Thyroid gland (tissue), 4 donors: ENCODE results near the gene SOWAHA. TPM values are rescaled to one million over a fixed set of nuclear protein-coding genes. Genes with fewer than 3 reads are reported as not detected.
"Not testable (repeated sequence)": the region's sequence is repeated elsewhere in the genome, so short reads cannot be mapped to it uniquely, and the experiment has no call there.

Source experiments
- DNase-seq, 2 donors: peaks; one replicate each; pipeline ENCODE4 v3.0.0-alpha.2; 2019
- H3K27ac ChIP-seq, 3 donors: fragments of 200-600 bp; sonication (generic); 1 replicate in 2 of 3; 2 replicates in 1 of 3; pipeline ENCODE4 v1.5.1; 2016 to 2019; ENCODE audit warnings: mild to moderate bottlenecking in 1 of 3, moderate library complexity in 1 of 3
- H3K27me3 ChIP-seq: fragments of 200-600 bp; sonication (generic); one replicate; pipeline ENCODE4 v1.5.1; 2019
- H3K36me3 ChIP-seq, 2 donors: fragments of 200-600 bp; sonication (generic); one replicate each; pipeline ENCODE4 v1.5.1; 2016 to 2019
- H3K4me1 ChIP-seq, 2 donors: fragments of 200-600 bp; sonication (generic); one replicate each; pipeline ENCODE4 v1.5.1; 2017 to 2019
- H3K4me3 ChIP-seq, 3 donors: fragments of 200-600 bp; sonication (generic); replicated peaks in 1 of 3; 1 replicate in 2 of 3; 2 replicates in 1 of 3; pipeline ENCODE4 v1.5.1; 2016; ENCODE audit warnings: mild to moderate bottlenecking in 1 of 3
- H3K9me3 ChIP-seq: fragments of 200-600 bp; sonication (generic); one replicate; pipeline ENCODE4 v1.5.1; 2017
- CTCF ChIP-seq, 6 experiments: fragments of 200-600 bp in 3 of 6; fragments of 450-650 bp in 3 of 6; sonication (generic) in 3 of 6; IDR thresholded peaks; one replicate each; pipeline ENCODE4 v1.5.1; 2016 to 2019; ENCODE audit warnings: antibody characterized with exemption in 6 of 6, mild to moderate bottlenecking in 2 of 6, inconsistent platforms in 1 of 6, moderate library complexity in 1 of 6
- POLR2A ChIP-seq, 2 donors: fragments of 450-650 bp; IDR thresholded peaks; one replicate each; pipeline ENCODE4 v1.6.1; 2017; ENCODE audit warnings: antibody characterized with exemption in 2 of 2, mild to moderate bottlenecking in 2 of 2, moderate library complexity in 1 of 2
- WGBS, 2 donors: methylation state at CpG; one replicate each; pipeline ENCODE4 v1.1.5; 2017; 5-methylcytosine and 5-hydroxymethylcytosine counted together
- intact Hi-C: fragments of 100-400 bp; cut with DNase I; formaldehyde crosslinking; loops from one replicate; pipeline ENCODE4 v1.15.1; 2023
- total RNA-seq, 4 donors: library from RNA; depleted of rRNA; stranded (reverse); fragments of >200 nt; gene quantifications; one replicate each; pipeline ENCODE4 v1.2.3, GENCODE V29; 2016

Gene SOWAHA
- total RNA-seq, 4 donors from 2014 or later: 3.7 to 9.3 (median 4.6) TPM

- no peak for TF ChIP-seq POLR2A (IDR thresholded peaks at IDR 0.05)
- TF ChIP-seq CTCF (IDR thresholded peaks at IDR 0.05): no peak
- H3K9me3 ChIP-seq: no peaks in the 10 kb centered on the region
- intact Hi-C loops: no loop called here
- H3K27ac ChIP-seq: no peak overlapping the region
- H3K4me3 ChIP-seq: no peak overlapping the region
- DNase-seq: no peak
- H3K27me3 ChIP-seq: no peaks in the 10 kb centered on the region
- 66 to 73% methylated on average over 1 of the region's 1 CpG for WGBS, 2 donors
- H3K36me3 ChIP-seq: no peaks in the 10 kb centered on the region
- no peaks in the 10 kb centered on the region for H3K4me1 ChIP-seq
Observed at GRCh38 chr5:132849347-132849746, 36.2 kb downstream of the SOWAHA start.

- intact Hi-C loops: no loop called here
- Histone ChIP-seq H3K27me3 (no peaks in the 10 kb centered on the region), H3K36me3 (no peaks in the 10 kb centered on the region), H3K4me1 (no peaks in the 10 kb centered on the region), H3K9me3 (no peaks in the 10 kb centered on the region), H3K4me3 (no peak overlapping the region), H3K27ac (no peak overlapping the region)
- WGBS, 2 donors: 80 to 85% methylated on average over 2 of the region's 2 CpGs
- TF ChIP-seq CTCF (IDR thresholded peaks at IDR 0.05): no peak
- DNase-seq: no peak
Observed at GRCh38 chr5:132850066-132850465, 37.0 kb downstream of the SOWAHA start.

GRCh38 chr5:132853323-132853722 is 40.2 kb downstream of the SOWAHA start:
- no peak for DNase-seq
- 90 to 95% methylated on average over 3 of the region's 3 CpGs for WGBS, 2 donors
- Histone ChIP-seq H3K9me3 (no peaks in the 10 kb centered on the region), H3K4me1 (no peaks in the 10 kb centered on the region), H3K27me3 (no peaks in the 10 kb centered on the region), H3K27ac (no peak overlapping the region), H3K36me3 (no peaks in the 10 kb centered on the region), H3K4me3 (no peak overlapping the region)
- TF ChIP-seq CTCF (IDR thresholded peaks at IDR 0.05) (no peak), POLR2A (IDR thresholded peaks at IDR 0.05) (no peak)
- intact Hi-C loops: no loop called here

- no peaks in the 10 kb centered on the region for H3K4me1 ChIP-seq
- no peak overlapping the region for H3K27ac ChIP-seq
- intact Hi-C loops: no loop called here
- H3K4me3 ChIP-seq: no peak overlapping the region
- WGBS, 2 donors: 17 to 23% methylated on average over 1 of the region's 1 CpG
- TF ChIP-seq POLR2A (IDR thresholded peaks at IDR 0.05): no peak
- TF ChIP-seq CTCF (IDR thresholded peaks at IDR 0.05): no peak
- H3K27me3 ChIP-seq: no peaks in the 10 kb centered on the region
- DNase-seq: no peak
- no peaks in the 10 kb centered on the region for H3K9me3 ChIP-seq
- no peaks in the 10 kb centered on the region for H3K36me3 ChIP-seq
Observed at GRCh38 chr5:132853790-132854189, 40.7 kb downstream of the SOWAHA start.

GRCh38 chr5:132854301-132854700 is 41.2 kb downstream of the SOWAHA start:
- H3K4me3 ChIP-seq: no peak overlapping the region
- TF ChIP-seq CTCF (IDR thresholded peaks at IDR 0.05): no peak
- no peak for TF ChIP-seq POLR2A (IDR thresholded peaks at IDR 0.05)

GRCh38 chr5:132854992-132855391 is 41.9 kb downstream of the SOWAHA start:
- 97 to 100% methylated on average over 5 of the region's 5 CpGs for WGBS, 2 donors
- intact Hi-C loops: not testable (repeated sequence)

More at GRCh38 chr5:132854301-132854700, 41.2 kb downstream of the SOWAHA start:
- no peak overlapping the region for H3K27ac ChIP-seq
- intact Hi-C loops: no loop called here
- H3K9me3 ChIP-seq: no peaks in the 10 kb centered on the region
- no peaks in the 10 kb centered on the region for H3K27me3 ChIP-seq
- no peak for DNase-seq
- WGBS, 2 donors: 16 to 27% methylated on average over 3 of the region's 3 CpGs
- no peaks in the 10 kb centered on the region for H3K36me3 ChIP-seq
- no peaks in the 10 kb centered on the region for H3K4me1 ChIP-seq

More at GRCh38 chr5:132854992-132855391, 41.9 kb downstream of the SOWAHA start:
- not testable (repeated sequence) for H3K27ac ChIP-seq, DNase-seq, H3K9me3 ChIP-seq, H3K4me3 ChIP-seq, H3K27me3 ChIP-seq, H3K4me1 ChIP-seq, H3K36me3 ChIP-seq
